GM23338 (cell line): ENCODE measurements around the gene TMC1. TPM values are rescaled to one million over a fixed set of nuclear protein-coding genes. Genes with fewer than 3 reads are reported as not detected.

Experiments
- ATAC-seq: fragments of 200-7000 bp; cut with Tn5 transposase; 3 replicates; pipeline ENCODE4 v1.9.1; 2020
- DNase-seq: peaks from one replicate; pipeline ENCODE4 v3.0.0-alpha.2; 2015; ENCODE audit warnings: low spot score
- H2AFZ ChIP-seq: fragments of 200-600 bp; sonication (generic); 2 replicates; pipeline ENCODE4 v1.8.0; 2016; ENCODE audit warnings: antibody characterized with exemption, mild to moderate bottlenecking, moderate library complexity
- H3F3A ChIP-seq: fragments of 200-600 bp; sonication (generic); replicated peaks from 2 replicates; pipeline ENCODE4 v1.8.0; 2017; ENCODE audit warnings: antibody characterized with exemption, mixed run types, low read depth
- H3K27ac ChIP-seq: fragments of 200-600 bp; sonication (generic); 2 replicates; pipeline ENCODE4 v1.6.1; 2016; ENCODE audit warnings: low read depth
- H3K27me3 ChIP-seq: fragments of 200-600 bp; sonication (generic); 2 replicates; pipeline ENCODE4 v1.8.0; 2016; ENCODE audit warnings: mild to moderate bottlenecking, mixed run types, moderate library complexity; ENCODE audit not compliant: insufficient read depth
- H3K36me3 ChIP-seq: fragments of 200-600 bp; sonication (generic); 2 replicates; pipeline ENCODE4 v1.8.0; 2016; ENCODE audit warnings: mild to moderate bottlenecking; ENCODE audit not compliant: insufficient read depth
- H3K4me1 ChIP-seq: fragments of 200-600 bp; sonication (generic); 2 replicates; pipeline ENCODE4 v1.8.0; 2016; ENCODE audit warnings: mild to moderate bottlenecking, moderate library complexity; ENCODE audit not compliant: insufficient read depth
- H3K4me2 ChIP-seq: fragments of 200-600 bp; sonication (generic); 2 replicates; pipeline ENCODE4 v1.7.1; 2017; ENCODE audit warnings: mixed run types
- H3K4me3 ChIP-seq: fragments of 200-600 bp; sonication (generic); 2 replicates; pipeline ENCODE4 v1.6.1; 2016; ENCODE audit warnings: mixed run types
- H3K79me2 ChIP-seq: fragments of 200-600 bp; sonication (generic); replicated peaks from 2 replicates; pipeline ENCODE4 v1.8.0; 2017; ENCODE audit warnings: mild to moderate bottlenecking; ENCODE audit not compliant: insufficient read depth
- H3K9me2 ChIP-seq: fragments of 200-600 bp; sonication (generic); 2 replicates; pipeline ENCODE4 v1.8.0; 2017; ENCODE audit not compliant: insufficient read depth
- H4K20me1 ChIP-seq: fragments of 200-600 bp; sonication (generic); replicated peaks from 2 replicates; pipeline ENCODE4 v1.8.0; 2017; ENCODE audit warnings: mild to moderate bottlenecking; ENCODE audit not compliant: insufficient read depth
- H3K27ac Mint-ChIP-seq: 2 replicates; pipeline ENCODE4 v1.8.0; 2020; ENCODE audit warnings: inconsistent platforms, mild to moderate bottlenecking, moderate library complexity, mixed read lengths
- H3K27me3 Mint-ChIP-seq: 3 replicates; pipeline ENCODE4 v1.8.0; 2022; ENCODE audit warnings: low read depth, mild to moderate bottlenecking, moderate library complexity, mixed read lengths, inconsistent platforms; ENCODE audit not compliant: insufficient read depth, poor library complexity
- H3K36me3 Mint-ChIP-seq: 3 replicates; pipeline ENCODE4 v1.8.0; 2021; ENCODE audit warnings: low read depth, mild to moderate bottlenecking, inconsistent platforms, moderate library complexity, mixed read lengths
- H3K4me1 Mint-ChIP-seq: 3 replicates; pipeline ENCODE4 v1.8.0; 2020; ENCODE audit warnings: mild to moderate bottlenecking, inconsistent platforms, mixed read lengths
- H3K4me3 Mint-ChIP-seq: 3 replicates; pipeline ENCODE4 v1.8.0; 2021; ENCODE audit warnings: moderate library complexity, mild to moderate bottlenecking, inconsistent platforms, mixed read lengths
- H3K9me3 Mint-ChIP-seq: 3 replicates; pipeline ENCODE4 v1.8.0; 2020; ENCODE audit warnings: moderate library complexity, mild to moderate bottlenecking, inconsistent platforms, mixed read lengths
- CREB1 ChIP-seq: fragments of 250-450 bp; sonication (Bioruptor Pico); IDR thresholded peaks from 2 replicates; pipeline ENCODE4 v1.5.0; 2020; ENCODE audit warnings: low read depth, mild to moderate bottlenecking, moderate library complexity
- ETS1 ChIP-seq: IDR thresholded peaks from 2 replicates; pipeline ENCODE4 v1.6.1; 2016; ENCODE audit warnings: antibody characterized with exemption
- EZH2 ChIP-seq: fragments of 200-600 bp; sonication (generic); IDR thresholded peaks from one replicate; pipeline ENCODE4 v1.8.0; 2017; ENCODE audit warnings: antibody characterized with exemption, mild to moderate bottlenecking, low read depth; ENCODE audit not compliant: unreplicated experiment
- EZH2phosphoT487 ChIP-seq: fragments of 200-600 bp; sonication (generic); IDR thresholded peaks from one replicate; pipeline ENCODE4 v1.8.1; 2018; ENCODE audit warnings: antibody characterized with exemption; ENCODE audit not compliant: unreplicated experiment
- JUNB ChIP-seq: IDR thresholded peaks from one replicate; pipeline ENCODE4 v1.6.1; 2016; ENCODE audit warnings: antibody characterized with exemption; ENCODE audit not compliant: unreplicated experiment
- NANOG ChIP-seq: IDR thresholded peaks from 2 replicates; pipeline ENCODE4 v1.6.1; 2016; ENCODE audit warnings: antibody characterized with exemption, borderline replicate concordance
- POLR2AphosphoS5 ChIP-seq: IDR thresholded peaks from 2 replicates; pipeline ENCODE4 v1.6.1; 2016; ENCODE audit warnings: antibody characterized with exemption, low read depth
- STAT1 ChIP-seq: IDR thresholded peaks from one replicate; pipeline ENCODE4 v1.6.1; 2016; ENCODE audit warnings: antibody characterized with exemption; ENCODE audit not compliant: unreplicated experiment
- ZNF114 ChIP-seq: fragments of 250-450 bp; sonication (Bioruptor Pico); IDR thresholded peaks from 2 replicates; pipeline ENCODE4 v1.5.0; 2020; ENCODE audit warnings: mild to moderate bottlenecking, moderate library complexity
- ZNF331 ChIP-seq: fragments of 250-450 bp; sonication (Bioruptor Pico); IDR thresholded peaks from 2 replicates; pipeline ENCODE4 v1.5.0; 2020; ENCODE audit warnings: low read depth, mild to moderate bottlenecking, moderate library complexity
- polyA plus RNA-seq: library from polyadenylated mRNA; unstranded; fragments of >200 nt; fragmentation: Nextera tagmentation; extraction: Ambion mirVana; gene quantifications from 2 replicates; pipeline ENCODE4 v1.2.1, GENCODE V29; 2016
- total RNA-seq: library from RNA; depleted of rRNA; stranded (reverse); fragments of >200 nt; shearing (Covaris generic); gene quantifications from 2 replicates; pipeline ENCODE4 v1.2.3, GENCODE V29; 2014
- TF ChIP-seq, protein P1 (sequence below): fragments of 250-450 bp; sonication (Bioruptor Pico); IDR thresholded peaks from 2 replicates; pipeline ENCODE4 v1.5.0; 2020; ENCODE audit warnings: mild to moderate bottlenecking, moderate library complexity
- TF ChIP-seq, protein P2 (sequence below): IDR thresholded peaks from one replicate; pipeline ENCODE4 v1.6.1; 2018; ENCODE audit warnings: antibody characterized with exemption; ENCODE audit not compliant: unreplicated experiment
- TF ChIP-seq, protein P3 (sequence below), 2 experiments: fragments of 200-600 bp in 1 of 2; sonication (generic) in 1 of 2; conservative IDR thresholded peaks; 2 replicates each; pipeline versions ENCODE4 v1.5.1 to v1.6.1; 2016 to 2017; ENCODE audit warnings: antibody characterized with exemption in 2 of 2, low read depth in 2 of 2, mild to moderate bottlenecking in 2 of 2, moderate library complexity in 1 of 2

Gene TMC1
- total and polyA plus RNA-seq, 2 experiments from 2014 or later: 0.61 to 1.2 TPM

DNA sequence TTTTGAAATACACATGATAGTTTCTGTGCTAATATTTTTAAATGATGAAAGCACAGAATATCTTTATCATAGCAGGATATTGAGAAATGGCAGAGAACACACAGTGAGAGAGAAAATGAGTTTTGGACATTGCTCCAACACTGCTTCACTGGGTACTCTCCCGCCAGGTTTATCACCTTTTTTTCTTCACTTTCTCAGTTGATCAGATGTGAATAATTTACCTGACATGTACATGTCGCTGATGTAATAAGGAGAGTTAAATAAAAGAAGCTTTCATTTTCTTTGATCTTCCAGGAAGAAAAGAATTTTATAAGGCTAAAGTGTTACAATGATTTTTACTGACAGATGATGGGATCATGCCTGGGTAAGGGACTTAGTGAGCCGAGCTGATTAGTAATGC lies 297.0 kb downstream of the TMC1 start:
- Histone ChIP-seq H3K4me2 (no peak overlapping the region), H3K4me1 (peaks cover 5% of the 10 kb centered on the region; the same call in 1 of the 2 replicates), H3K36me3 (no peaks in the 10 kb centered on the region), H3K27ac (no peak overlapping the region), H2AFZ (no peak overlapping the region), H3K4me3 (no peak overlapping the region), H3K27me3 (no peaks in the 10 kb centered on the region), H4K20me1 (no peaks in the 10 kb centered on the region), H3F3A (no peaks in the 10 kb centered on the region), H3K79me2 (no peaks in the 10 kb centered on the region), H3K9me2 (no peaks in the 10 kb centered on the region)
- DNase-seq (no peak), ATAC-seq (no peak)
- no peaks in the 10 kb centered on the region for H3K9me3 Mint-ChIP-seq
- peaks cover 5% of the 10 kb centered on the region; the same call in 2 of the 3 replicates for H3K4me1 Mint-ChIP-seq
- no peak overlapping the region for H3K27ac Mint-ChIP-seq
- H3K4me3 Mint-ChIP-seq: no peak overlapping the region
- H3K36me3 Mint-ChIP-seq: no peaks in the 10 kb centered on the region
- TF ChIP-seq, protein P1, sequence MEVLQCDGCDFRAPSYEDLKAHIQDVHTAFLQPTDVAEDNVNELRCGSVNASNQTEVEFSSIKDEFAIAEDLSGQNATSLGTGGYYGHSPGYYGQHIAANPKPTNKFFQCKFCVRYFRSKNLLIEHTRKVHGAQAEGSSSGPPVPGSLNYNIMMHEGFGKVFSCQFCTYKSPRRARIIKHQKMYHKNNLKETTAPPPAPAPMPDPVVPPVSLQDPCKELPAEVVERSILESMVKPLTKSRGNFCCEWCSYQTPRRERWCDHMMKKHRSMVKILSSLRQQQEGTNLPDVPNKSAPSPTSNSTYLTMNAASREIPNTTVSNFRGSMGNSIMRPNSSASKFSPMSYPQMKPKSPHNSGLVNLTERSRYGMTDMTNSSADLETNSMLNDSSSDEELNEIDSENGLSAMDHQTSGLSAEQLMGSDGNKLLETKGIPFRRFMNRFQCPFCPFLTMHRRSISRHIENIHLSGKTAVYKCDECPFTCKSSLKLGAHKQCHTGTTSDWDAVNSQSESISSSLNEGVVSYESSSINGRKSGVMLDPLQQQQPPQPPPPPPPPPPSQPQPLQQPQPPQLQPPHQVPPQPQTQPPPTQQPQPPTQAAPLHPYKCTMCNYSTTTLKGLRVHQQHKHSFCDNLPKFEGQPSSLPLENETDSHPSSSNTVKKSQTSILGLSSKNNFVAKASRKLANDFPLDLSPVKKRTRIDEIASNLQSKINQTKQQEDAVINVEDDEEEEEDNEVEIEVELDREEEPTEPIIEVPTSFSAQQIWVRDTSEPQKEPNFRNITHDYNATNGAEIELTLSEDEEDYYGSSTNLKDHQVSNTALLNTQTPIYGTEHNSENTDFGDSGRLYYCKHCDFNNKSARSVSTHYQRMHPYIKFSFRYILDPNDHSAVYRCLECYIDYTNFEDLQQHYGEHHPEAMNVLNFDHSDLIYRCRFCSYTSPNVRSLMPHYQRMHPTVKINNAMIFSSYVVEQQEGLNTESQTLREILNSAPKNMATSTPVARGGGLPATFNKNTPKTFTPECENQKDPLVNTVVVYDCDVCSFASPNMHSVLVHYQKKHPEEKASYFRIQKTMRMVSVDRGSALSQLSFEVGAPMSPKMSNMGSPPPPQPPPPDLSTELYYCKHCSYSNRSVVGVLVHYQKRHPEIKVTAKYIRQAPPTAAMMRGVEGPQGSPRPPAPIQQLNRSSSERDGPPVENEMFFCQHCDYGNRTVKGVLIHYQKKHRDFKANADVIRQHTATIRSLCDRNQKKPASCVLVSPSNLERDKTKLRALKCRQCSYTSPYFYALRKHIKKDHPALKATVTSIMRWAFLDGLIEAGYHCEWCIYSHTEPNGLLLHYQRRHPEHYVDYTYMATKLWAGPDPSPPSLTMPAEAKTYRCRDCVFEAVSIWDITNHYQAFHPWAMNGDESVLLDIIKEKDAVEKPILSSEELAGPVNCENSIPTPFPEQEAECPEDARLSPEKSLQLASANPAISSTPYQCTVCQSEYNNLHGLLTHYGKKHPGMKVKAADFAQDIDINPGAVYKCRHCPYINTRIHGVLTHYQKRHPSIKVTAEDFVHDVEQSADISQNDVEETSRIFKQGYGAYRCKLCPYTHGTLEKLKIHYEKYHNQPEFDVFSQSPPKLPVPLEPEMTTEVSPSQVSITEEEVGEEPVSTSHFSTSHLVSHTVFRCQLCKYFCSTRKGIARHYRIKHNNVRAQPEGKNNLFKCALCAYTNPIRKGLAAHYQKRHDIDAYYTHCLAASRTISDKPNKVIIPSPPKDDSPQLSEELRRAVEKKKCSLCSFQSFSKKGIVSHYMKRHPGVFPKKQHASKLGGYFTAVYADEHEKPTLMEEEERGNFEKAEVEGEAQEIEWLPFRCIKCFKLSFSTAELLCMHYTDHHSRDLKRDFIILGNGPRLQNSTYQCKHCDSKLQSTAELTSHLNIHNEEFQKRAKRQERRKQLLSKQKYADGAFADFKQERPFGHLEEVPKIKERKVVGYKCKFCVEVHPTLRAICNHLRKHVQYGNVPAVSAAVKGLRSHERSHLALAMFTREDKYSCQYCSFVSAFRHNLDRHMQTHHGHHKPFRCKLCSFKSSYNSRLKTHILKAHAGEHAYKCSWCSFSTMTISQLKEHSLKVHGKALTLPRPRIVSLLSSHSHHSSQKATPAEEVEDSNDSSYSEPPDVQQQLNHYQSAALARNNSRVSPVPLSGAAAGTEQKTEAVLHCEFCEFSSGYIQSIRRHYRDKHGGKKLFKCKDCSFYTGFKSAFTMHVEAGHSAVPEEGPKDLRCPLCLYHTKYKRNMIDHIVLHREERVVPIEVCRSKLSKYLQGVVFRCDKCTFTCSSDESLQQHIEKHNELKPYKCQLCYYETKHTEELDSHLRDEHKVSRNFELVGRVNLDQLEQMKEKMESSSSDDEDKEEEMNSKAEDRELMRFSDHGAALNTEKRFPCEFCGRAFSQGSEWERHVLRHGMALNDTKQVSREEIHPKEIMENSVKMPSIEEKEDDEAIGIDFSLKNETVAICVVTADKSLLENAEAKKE (CRISPR knock-in tag): no peak
- no peak for TF ChIP-seq NANOG
- no peak for TF ChIP-seq POLR2AphosphoS5
- TF ChIP-seq JUNB: no peak
- TF ChIP-seq CREB1: no peak
- TF ChIP-seq EZH2phosphoT487: no peak
- no peak for TF ChIP-seq ZNF114 (CRISPR knock-in tag)
- TF ChIP-seq, protein P2, sequence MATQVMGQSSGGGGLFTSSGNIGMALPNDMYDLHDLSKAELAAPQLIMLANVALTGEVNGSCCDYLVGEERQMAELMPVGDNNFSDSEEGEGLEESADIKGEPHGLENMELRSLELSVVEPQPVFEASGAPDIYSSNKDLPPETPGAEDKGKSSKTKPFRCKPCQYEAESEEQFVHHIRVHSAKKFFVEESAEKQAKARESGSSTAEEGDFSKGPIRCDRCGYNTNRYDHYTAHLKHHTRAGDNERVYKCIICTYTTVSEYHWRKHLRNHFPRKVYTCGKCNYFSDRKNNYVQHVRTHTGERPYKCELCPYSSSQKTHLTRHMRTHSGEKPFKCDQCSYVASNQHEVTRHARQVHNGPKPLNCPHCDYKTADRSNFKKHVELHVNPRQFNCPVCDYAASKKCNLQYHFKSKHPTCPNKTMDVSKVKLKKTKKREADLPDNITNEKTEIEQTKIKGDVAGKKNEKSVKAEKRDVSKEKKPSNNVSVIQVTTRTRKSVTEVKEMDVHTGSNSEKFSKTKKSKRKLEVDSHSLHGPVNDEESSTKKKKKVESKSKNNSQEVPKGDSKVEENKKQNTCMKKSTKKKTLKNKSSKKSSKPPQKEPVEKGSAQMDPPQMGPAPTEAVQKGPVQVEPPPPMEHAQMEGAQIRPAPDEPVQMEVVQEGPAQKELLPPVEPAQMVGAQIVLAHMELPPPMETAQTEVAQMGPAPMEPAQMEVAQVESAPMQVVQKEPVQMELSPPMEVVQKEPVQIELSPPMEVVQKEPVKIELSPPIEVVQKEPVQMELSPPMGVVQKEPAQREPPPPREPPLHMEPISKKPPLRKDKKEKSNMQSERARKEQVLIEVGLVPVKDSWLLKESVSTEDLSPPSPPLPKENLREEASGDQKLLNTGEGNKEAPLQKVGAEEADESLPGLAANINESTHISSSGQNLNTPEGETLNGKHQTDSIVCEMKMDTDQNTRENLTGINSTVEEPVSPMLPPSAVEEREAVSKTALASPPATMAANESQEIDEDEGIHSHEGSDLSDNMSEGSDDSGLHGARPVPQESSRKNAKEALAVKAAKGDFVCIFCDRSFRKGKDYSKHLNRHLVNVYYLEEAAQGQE: no peak
- no peak for TF ChIP-seq ETS1
- TF ChIP-seq, protein P3, sequence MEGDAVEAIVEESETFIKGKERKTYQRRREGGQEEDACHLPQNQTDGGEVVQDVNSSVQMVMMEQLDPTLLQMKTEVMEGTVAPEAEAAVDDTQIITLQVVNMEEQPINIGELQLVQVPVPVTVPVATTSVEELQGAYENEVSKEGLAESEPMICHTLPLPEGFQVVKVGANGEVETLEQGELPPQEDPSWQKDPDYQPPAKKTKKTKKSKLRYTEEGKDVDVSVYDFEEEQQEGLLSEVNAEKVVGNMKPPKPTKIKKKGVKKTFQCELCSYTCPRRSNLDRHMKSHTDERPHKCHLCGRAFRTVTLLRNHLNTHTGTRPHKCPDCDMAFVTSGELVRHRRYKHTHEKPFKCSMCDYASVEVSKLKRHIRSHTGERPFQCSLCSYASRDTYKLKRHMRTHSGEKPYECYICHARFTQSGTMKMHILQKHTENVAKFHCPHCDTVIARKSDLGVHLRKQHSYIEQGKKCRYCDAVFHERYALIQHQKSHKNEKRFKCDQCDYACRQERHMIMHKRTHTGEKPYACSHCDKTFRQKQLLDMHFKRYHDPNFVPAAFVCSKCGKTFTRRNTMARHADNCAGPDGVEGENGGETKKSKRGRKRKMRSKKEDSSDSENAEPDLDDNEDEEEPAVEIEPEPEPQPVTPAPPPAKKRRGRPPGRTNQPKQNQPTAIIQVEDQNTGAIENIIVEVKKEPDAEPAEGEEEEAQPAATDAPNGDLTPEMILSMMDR (conservative IDR thresholded peaks at IDR 0.05; ENCODE audit: low read depth in 2 of 2): no peak
- TF ChIP-seq EZH2: no peak
- no peak for TF ChIP-seq ZNF331
- no peak for TF ChIP-seq STAT1
- peaks cover 4% of the 10 kb centered on the region for H3K27me3 Mint-ChIP-seq
